Measurements from ENCODE around the gene TLCD2. TPM values are rescaled to one million over a fixed set of nuclear protein-coding genes. Genes with fewer than 3 reads are reported as not detected.

Gene TLCD2
- total RNA-seq, 1 experiment from 2014 or later = 12.0 TPM

DNA sequence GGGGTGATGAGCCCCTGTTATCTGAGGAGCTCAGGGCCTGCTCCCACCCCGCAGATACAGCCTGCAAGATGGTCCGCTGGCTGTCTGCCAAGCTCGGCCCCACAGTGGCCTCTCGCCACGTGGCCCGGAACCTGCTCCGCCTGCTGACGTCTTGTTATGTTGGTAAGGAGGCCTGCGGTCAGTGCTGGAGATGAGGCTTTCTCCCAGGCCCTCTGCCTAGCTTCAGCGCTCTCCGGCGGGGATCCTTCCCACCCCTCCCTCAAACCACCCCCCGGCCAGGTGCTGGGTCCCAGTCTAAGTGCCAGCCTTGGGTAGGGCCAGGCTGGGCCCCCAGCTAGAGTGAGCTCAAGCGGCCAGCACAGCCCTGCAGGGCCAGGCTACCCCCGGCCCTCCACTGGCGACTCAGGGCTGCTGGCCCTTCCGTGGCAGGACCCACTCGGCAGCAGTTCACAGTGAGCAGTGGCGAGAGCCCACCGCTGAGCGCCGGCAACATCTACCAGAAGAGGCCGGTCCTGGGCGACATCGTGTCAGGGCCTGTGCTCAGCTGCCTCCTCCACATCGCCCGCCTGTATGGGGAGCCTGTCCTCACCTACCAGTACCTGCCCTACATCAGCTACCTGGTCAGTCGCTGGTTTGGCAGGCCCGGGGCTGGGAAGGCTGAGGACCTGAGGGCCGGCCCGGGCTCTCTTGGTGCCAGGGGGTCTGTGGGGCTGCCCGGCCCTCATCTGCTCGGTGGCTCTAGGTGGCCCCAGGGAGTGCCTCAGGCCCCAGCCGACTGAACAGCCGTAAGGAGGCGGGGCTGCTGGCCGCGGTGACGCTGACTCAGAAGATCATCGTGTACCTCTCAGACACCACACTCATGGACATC, 20.4 kb upstream of the TLCD2 start:
- H3K36me3 Mint-ChIP-seq (ENCODE audit: insufficient read depth, unreplicated experiment) = peaks cover 24% of the 10 kb centered on the region
- H3K4me3 Mint-ChIP-seq (ENCODE audit: unreplicated experiment) = no peak overlapping the region
- peaks cover 1% of the 10 kb centered on the region for H3K4me1 Mint-ChIP-seq (ENCODE audit: low read depth, unreplicated experiment)
- H3K27me3 Mint-ChIP-seq (ENCODE audit: insufficient read depth, unreplicated experiment) = no peaks in the 10 kb centered on the region
- no peak for DNase-seq
- Histone ChIP-seq H3K27me3 (replicated peaks; ENCODE audit: control insufficient read depth, insufficient read depth, low read length) (no peaks in the 10 kb centered on the region), H3K36me3 (ENCODE audit: control insufficient read depth, insufficient read depth, low read length) (peaks cover 2% of the 10 kb centered on the region; the same call in 1 of the 2 replicates), H3K4me1 (peaks cover 2% of the 10 kb centered on the region), H3K4me3 (ENCODE audit: low read depth, low read length) (no peak overlapping the region), H3K9me3 (no peaks in the 10 kb centered on the region)
- BruUV-seq (replicated peaks) = no TSS peak
- TF ChIP-seq, protein P1, sequence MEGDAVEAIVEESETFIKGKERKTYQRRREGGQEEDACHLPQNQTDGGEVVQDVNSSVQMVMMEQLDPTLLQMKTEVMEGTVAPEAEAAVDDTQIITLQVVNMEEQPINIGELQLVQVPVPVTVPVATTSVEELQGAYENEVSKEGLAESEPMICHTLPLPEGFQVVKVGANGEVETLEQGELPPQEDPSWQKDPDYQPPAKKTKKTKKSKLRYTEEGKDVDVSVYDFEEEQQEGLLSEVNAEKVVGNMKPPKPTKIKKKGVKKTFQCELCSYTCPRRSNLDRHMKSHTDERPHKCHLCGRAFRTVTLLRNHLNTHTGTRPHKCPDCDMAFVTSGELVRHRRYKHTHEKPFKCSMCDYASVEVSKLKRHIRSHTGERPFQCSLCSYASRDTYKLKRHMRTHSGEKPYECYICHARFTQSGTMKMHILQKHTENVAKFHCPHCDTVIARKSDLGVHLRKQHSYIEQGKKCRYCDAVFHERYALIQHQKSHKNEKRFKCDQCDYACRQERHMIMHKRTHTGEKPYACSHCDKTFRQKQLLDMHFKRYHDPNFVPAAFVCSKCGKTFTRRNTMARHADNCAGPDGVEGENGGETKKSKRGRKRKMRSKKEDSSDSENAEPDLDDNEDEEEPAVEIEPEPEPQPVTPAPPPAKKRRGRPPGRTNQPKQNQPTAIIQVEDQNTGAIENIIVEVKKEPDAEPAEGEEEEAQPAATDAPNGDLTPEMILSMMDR (IDR thresholded peaks at IDR 0.05; ENCODE audit: insufficient read depth in 1 of 2, low read depth in 1 of 2, low read length in 1 of 2, severe bottlenecking in 1 of 2, unreplicated experiment in 1 of 2) = no peak
- no peaks in the 10 kb centered on the region for H3K9me3 Mint-ChIP-seq (ENCODE audit: unreplicated experiment)
- CTCF ChIA-PET = interaction anchor here (0.5 kb wide), 1 partner anchor 100 kb away, joined by 4 read pairs; no protein-coding TSS in a partner anchor
- no peak overlapping the region for H3K27ac Mint-ChIP-seq (ENCODE audit: unreplicated experiment)
- POLR2A ChIA-PET = interaction anchor here (0.9 to 2.0 kb wide), 2 partner anchors 14 to 40 kb away, joined by 5 to 15 read pairs; no protein-coding TSS in a partner anchor
- intact Hi-C loops (cut with micrococcal nuclease; ENCODE audit: unreplicated experiment) = no loop called here

DNA sequence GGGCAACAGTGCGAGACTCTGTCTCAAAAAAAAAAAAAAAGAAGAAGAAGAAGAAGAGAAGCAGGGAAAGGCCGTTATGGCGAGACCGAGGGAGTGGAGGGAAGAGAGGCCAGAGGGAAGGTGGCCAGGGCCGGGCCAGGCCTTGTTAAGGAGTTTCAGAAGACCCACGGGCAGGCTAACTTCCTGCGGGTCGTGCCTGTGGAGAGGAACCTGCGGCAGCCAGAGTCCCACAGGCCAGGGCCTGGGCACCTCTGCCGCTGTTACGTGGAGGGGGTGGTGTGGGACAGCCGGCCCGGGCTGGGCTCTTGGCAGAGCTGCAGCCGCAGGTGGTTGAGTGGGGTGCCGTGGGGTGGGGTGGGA, 19.8 kb upstream of the TLCD2 start:
- Histone ChIP-seq H3K4me1 (no peaks in the 10 kb centered on the region; the same call in 1 of the 2 replicates), H3K36me3 (ENCODE audit: control insufficient read depth, insufficient read depth, low read length) (peaks cover 2% of the 10 kb centered on the region; the same call in 1 of the 2 replicates), H3K4me3 (ENCODE audit: low read depth, low read length) (no peak overlapping the region), H3K27me3 (replicated peaks; ENCODE audit: control insufficient read depth, insufficient read depth, low read length) (no peaks in the 10 kb centered on the region), H3K9me3 (no peaks in the 10 kb centered on the region)
- no TSS peak for BruUV-seq (replicated peaks)
- ChIA-PET CTCF (interaction anchor here (0.5 kb wide), 1 partner anchor 99 kb away, joined by 4 read pairs; no protein-coding TSS in a partner anchor), POLR2A (interaction anchor here (0.9 kb wide), 1 partner anchor 40 kb away, joined by 5 read pairs; no protein-coding TSS in a partner anchor)
- TF ChIP-seq, protein P1 (IDR thresholded peaks at IDR 0.05; ENCODE audit: insufficient read depth in 1 of 2, low read depth in 1 of 2, low read length in 1 of 2, severe bottlenecking in 1 of 2, unreplicated experiment in 1 of 2) = no peak
- Mint-ChIP-seq H3K4me1 (ENCODE audit: low read depth, unreplicated experiment) (no peaks in the 10 kb centered on the region), H3K27me3 (ENCODE audit: insufficient read depth, unreplicated experiment) (no peaks in the 10 kb centered on the region), H3K9me3 (ENCODE audit: unreplicated experiment) (no peaks in the 10 kb centered on the region), H3K4me3 (ENCODE audit: unreplicated experiment) (no peak overlapping the region), H3K27ac (ENCODE audit: unreplicated experiment) (no peak overlapping the region), H3K36me3 (ENCODE audit: insufficient read depth, unreplicated experiment) (peaks cover 23% of the 10 kb centered on the region)
- intact Hi-C loops (cut with micrococcal nuclease; ENCODE audit: unreplicated experiment) = no loop called here
- no peak for DNase-seq

DNA sequence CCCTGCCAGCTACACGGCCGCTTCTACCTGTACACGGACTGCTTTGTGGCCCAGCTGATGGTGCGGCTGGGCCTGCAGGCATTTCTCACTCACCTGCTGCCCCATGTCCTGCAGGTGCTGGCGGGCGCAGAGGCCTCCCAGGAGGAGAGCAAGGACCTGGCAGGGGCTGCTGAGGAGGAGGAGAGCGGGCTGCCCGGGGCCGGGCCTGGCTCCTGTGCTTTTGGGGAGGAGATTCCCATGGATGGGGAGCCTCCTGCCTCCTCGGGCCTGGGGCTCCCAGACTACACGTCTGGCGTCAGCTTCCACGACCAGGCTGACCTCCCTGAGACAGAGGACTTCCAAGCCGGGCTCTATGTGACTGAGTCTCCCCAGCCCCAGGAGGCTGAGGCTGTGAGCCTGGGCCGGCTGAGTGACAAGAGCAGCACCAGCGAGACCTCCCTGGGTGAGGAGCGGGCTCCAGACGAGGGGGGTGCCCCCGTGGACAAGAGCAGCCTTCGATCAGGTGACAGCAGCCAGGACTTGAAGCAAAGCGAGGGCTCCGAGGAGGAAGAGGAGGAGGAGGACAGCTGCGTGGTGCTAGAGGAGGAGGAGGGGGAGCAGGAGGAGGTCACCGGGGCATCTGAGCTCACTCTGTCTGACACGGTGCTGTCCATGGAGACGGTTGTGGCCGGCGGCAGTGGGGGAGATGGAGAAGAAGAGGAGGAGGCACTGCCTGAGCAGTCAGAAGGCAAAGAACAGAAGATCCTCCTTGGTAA, 17.9 kb upstream of the TLCD2 start:
- BruUV-seq (replicated peaks) = no TSS peak
- no peak for DNase-seq
- Mint-ChIP-seq H3K27me3 (ENCODE audit: insufficient read depth, unreplicated experiment) (no peaks in the 10 kb centered on the region), H3K9me3 (ENCODE audit: unreplicated experiment) (no peaks in the 10 kb centered on the region), H3K27ac (ENCODE audit: unreplicated experiment) (no peak overlapping the region), H3K4me1 (ENCODE audit: low read depth, unreplicated experiment) (no peaks in the 10 kb centered on the region), H3K4me3 (ENCODE audit: unreplicated experiment) (no peak overlapping the region), H3K36me3 (ENCODE audit: insufficient read depth, unreplicated experiment) (peaks cover 22% of the 10 kb centered on the region)
- Histone ChIP-seq H3K36me3 (ENCODE audit: control insufficient read depth, insufficient read depth, low read length) (peaks cover 2% of the 10 kb centered on the region; the same call in 1 of the 2 replicates), H3K9me3 (no peaks in the 10 kb centered on the region), H3K4me1 (peaks cover 7% of the 10 kb centered on the region), H3K4me3 (ENCODE audit: low read depth, low read length) (no peak overlapping the region), H3K27me3 (replicated peaks; ENCODE audit: control insufficient read depth, insufficient read depth, low read length) (no peaks in the 10 kb centered on the region)
- POLR2A ChIA-PET = interaction anchor here (0.6 kb wide), 1 partner anchor 9 kb away, joined by 3 read pairs; no protein-coding TSS in a partner anchor
- intact Hi-C loops (cut with micrococcal nuclease; ENCODE audit: unreplicated experiment) = no loop called here
- CTCF ChIA-PET = no interaction called here
- TF ChIP-seq, protein P1 (IDR thresholded peaks at IDR 0.05; ENCODE audit: insufficient read depth in 1 of 2, low read depth in 1 of 2, low read length in 1 of 2, severe bottlenecking in 1 of 2, unreplicated experiment in 1 of 2) = no peak
